NB4 (cell line): ENCODE measurements around the gene SEMA3B.

Source experiments
- CTCF ChIP-seq: IDR thresholded peaks from one replicate; pipeline ENCODE4 v1.5.1; 2012; ENCODE audit warnings: low read depth, low read length
- POLR2A ChIP-seq: IDR thresholded peaks from 2 replicates; pipeline ENCODE4 v1.6.1; 2011; ENCODE audit warnings: mild to moderate bottlenecking; ENCODE audit not compliant: insufficient read length; ENCODE audit errors: extremely low read depth

- TF ChIP-seq POLR2A = no peak
- no peak for TF ChIP-seq CTCF
Observed at GRCh38 chr3:50318163-50318562, 49.2 kb downstream of the SEMA3B start.
